H1 (cell line): ENCODE results near the gene SBF2. TPM values are rescaled to one million over a fixed set of nuclear protein-coding genes. Genes with fewer than 3 reads are reported as not detected.

Source experiments
- CTCF ChIA-PET: fragments of 300-600 bp; sonication (Branson Sonifier 250); formaldehyde crosslinking; loops from one replicate; lab custom pipeline; 2021; ENCODE audit not compliant: partially characterized antibody; lab: Charles Lee
- POLR2A ChIA-PET: fragments of 300-600 bp; sonication (Branson Sonifier 250); formaldehyde crosslinking; loops from one replicate; lab custom pipeline; 2021; ENCODE audit warnings: inconsistent platforms; ENCODE audit not compliant: partially characterized antibody; lab: Charles Lee
- DNase-seq, 2 experiments: peaks; one replicate each; pipeline versions ENCODE4 v3.0.0 to v3.0.0-alpha.2; 2010 to 2022; ENCODE audit warnings: low spot score in 2 of 2, low read depth in 1 of 2, mixed read lengths in 1 of 2
- FAIRE-seq: peaks from 2 replicates; lab custom pipeline; 2011; peaks lifted over from hg19 to GRCh38; lab: Jason Lieb, UNC
- H2AFZ ChIP-seq: 2 replicates; pipeline ENCODE4 v1.8.1; 2012; ENCODE audit warnings: low read length, inconsistent platforms
- H2AK5ac ChIP-seq: 2 replicates; pipeline ENCODE4 v1.6.1; 2013; ENCODE audit warnings: low read depth, low read length
- H2BK120ac ChIP-seq: replicated peaks from 2 replicates; pipeline ENCODE3; 2013; ENCODE audit warnings: low read depth, low read length, inconsistent platforms
- H2BK12ac ChIP-seq: 2 replicates; pipeline ENCODE4 v1.6.1; 2013; ENCODE audit warnings: low read depth, low read length
- H2BK15ac ChIP-seq: 2 replicates; pipeline ENCODE4 v1.6.1; 2013; ENCODE audit warnings: low read length
- H2BK20ac ChIP-seq: 2 replicates; pipeline ENCODE4 v1.6.1; 2013; ENCODE audit warnings: low read length
- H2BK5ac ChIP-seq: 2 replicates; pipeline ENCODE4 v1.6.1; 2013; ENCODE audit warnings: low read depth, low read length
- H3K14ac ChIP-seq: 2 replicates; pipeline ENCODE4 v1.6.1; 2013; ENCODE audit warnings: inconsistent platforms; ENCODE audit not compliant: insufficient read length
- H3K18ac ChIP-seq: 2 replicates; pipeline ENCODE4 v1.6.1; 2013; ENCODE audit warnings: low read length; ENCODE audit errors: extremely low read depth
- H3K23ac ChIP-seq: 2 replicates; pipeline ENCODE4 v1.6.1; 2013; ENCODE audit warnings: inconsistent platforms; ENCODE audit not compliant: insufficient read length
- H3K23me2 ChIP-seq: 2 replicates; pipeline ENCODE4 v1.6.1; 2013; ENCODE audit warnings: low read depth, low read length
- H3K27ac ChIP-seq: 2 replicates; pipeline ENCODE4 v1.6.1; 2011; ENCODE audit warnings: low read depth, low read length, inconsistent platforms
- H3K27me3 ChIP-seq, 4 experiments: replicated peaks in 1 of 4; 1 replicate in 1 of 4; 2 replicates in 3 of 4; pipeline versions ENCODE4 v1.6.1 to v1.8.1; 2011 to 2013; ENCODE audit warnings: low read length in 3 of 4, mild to moderate bottlenecking in 3 of 4, inconsistent platforms in 2 of 4, mixed read lengths in 2 of 4, moderate library complexity in 1 of 4; ENCODE audit not compliant: control insufficient read depth in 3 of 4, insufficient read depth in 3 of 4; ENCODE audit errors: extremely low read depth in 1 of 4
- H3K36me3 ChIP-seq, 4 experiments: 2 replicates each; pipeline versions ENCODE4 v1.6.1 to v1.8.1; 2011 to 2013; ENCODE audit warnings: mild to moderate bottlenecking in 4 of 4, low read length in 3 of 4, moderate library complexity in 2 of 4, control low read depth in 1 of 4, inconsistent platforms in 1 of 4; ENCODE audit not compliant: insufficient read depth in 4 of 4, control insufficient read depth in 2 of 4
- H3K4ac ChIP-seq: replicated peaks from 2 replicates; pipeline ENCODE3; 2013; ENCODE audit warnings: low read length, low read depth, mixed read lengths, inconsistent platforms; ENCODE audit not compliant: insufficient read length
- H3K4me1 ChIP-seq, 4 experiments: replicated peaks in 1 of 4; 1 replicate in 1 of 4; 2 replicates in 3 of 4; pipeline versions ENCODE4 v1.6.1 to v1.8.1; 2011 to 2013; ENCODE audit warnings: low read length in 3 of 4, inconsistent platforms in 2 of 4, mixed read lengths in 1 of 4; ENCODE audit not compliant: insufficient read depth in 4 of 4, control insufficient read depth in 3 of 4
- H3K4me2 ChIP-seq, 2 experiments: 2 replicates each; pipeline versions ENCODE4 v1.6.1 to v1.8.1; 2011 to 2013; ENCODE audit warnings: low read depth in 2 of 2, low read length in 2 of 2, control low read depth in 1 of 2, inconsistent platforms in 1 of 2, mild to moderate bottlenecking in 1 of 2; ENCODE audit not compliant: insufficient read depth in 1 of 2
- H3K4me3 ChIP-seq, 4 experiments: fragments of 200-600, 300-600 bp in 1 of 4; sonication (generic), shearing (Covaris generic), sonication (Bioruptor Twin) in 1 of 4; 2 replicates each; pipeline versions ENCODE4 v1.5.1 to v1.8.1; 2011 to 2016; ENCODE audit warnings: low read length in 4 of 4, low read depth in 3 of 4, control low read depth in 2 of 4, inconsistent platforms in 2 of 4, mild to moderate bottlenecking in 2 of 4, mixed read lengths in 1 of 4, moderate library complexity in 1 of 4; ENCODE audit not compliant: insufficient read depth in 2 of 4; ENCODE audit errors: extremely low read depth in 1 of 4
- H3K56ac ChIP-seq: replicated peaks from 2 replicates; pipeline ENCODE3; 2013; ENCODE audit warnings: low read depth, mild to moderate bottlenecking, mixed read lengths, low read length, inconsistent platforms; ENCODE audit not compliant: insufficient read length
- H3K79me1 ChIP-seq: 2 replicates; pipeline ENCODE4 v1.6.1; 2013; ENCODE audit warnings: low read depth, low read length, control low read depth
- H3K79me2 ChIP-seq, 2 experiments: 2 replicates each; pipeline versions ENCODE4 v1.6.1 to v1.8.1; 2012 to 2013; ENCODE audit warnings: low read length in 2 of 2, mild to moderate bottlenecking in 2 of 2, inconsistent platforms in 1 of 2; ENCODE audit not compliant: insufficient read depth in 2 of 2, control insufficient read depth in 1 of 2
- H3K9ac ChIP-seq, 4 experiments: replicated peaks in 1 of 4; 1 replicate in 1 of 4; 2 replicates in 3 of 4; pipeline versions ENCODE4 v1.6.1 to v1.8.1; 2011 to 2013; ENCODE audit warnings: low read depth in 3 of 4, low read length in 3 of 4, control low read depth in 2 of 4, mild to moderate bottlenecking in 2 of 4, moderate library complexity in 2 of 4, inconsistent platforms in 1 of 4; ENCODE audit errors: extremely low read depth in 1 of 4
- H3K9me3 ChIP-seq, 2 experiments: 2 replicates each; pipeline versions ENCODE4 v1.6.1 to v1.8.1; 2012 to 2013; ENCODE audit warnings: mild to moderate bottlenecking in 2 of 2, moderate library complexity in 2 of 2, control low read depth in 1 of 2, inconsistent platforms in 1 of 2, low read depth in 1 of 2, low read length in 1 of 2, mixed read lengths in 1 of 2; ENCODE audit not compliant: insufficient read depth in 2 of 2
- H4K20me1 ChIP-seq, 2 experiments: replicated peaks in 1 of 2; 2 replicates each; pipeline versions ENCODE3 to v1.8.1; 2011 to 2013; ENCODE audit warnings: inconsistent platforms in 2 of 2, low read length in 2 of 2, mild to moderate bottlenecking in 1 of 2; ENCODE audit not compliant: insufficient read depth in 2 of 2, control insufficient read depth in 1 of 2
- H4K5ac ChIP-seq: 2 replicates; pipeline ENCODE4 v1.6.1; 2013; ENCODE audit warnings: low read length, low read depth, mixed read lengths, inconsistent platforms; ENCODE audit not compliant: insufficient read length
- H4K8ac ChIP-seq: 2 replicates; pipeline ENCODE4 v1.8.0; 2013; ENCODE audit warnings: mild to moderate bottlenecking, moderate library complexity, low read length, inconsistent platforms; ENCODE audit not compliant: insufficient read depth; ENCODE audit errors: extremely low read depth
- H4K91ac ChIP-seq: replicated peaks from 2 replicates; pipeline ENCODE3; 2013; ENCODE audit warnings: low read length, mixed read lengths, inconsistent platforms; ENCODE audit not compliant: insufficient read length
- ATF2 ChIP-seq: IDR thresholded peaks from 2 replicates; pipeline ENCODE4 v1.6.1; 2012; ENCODE audit warnings: low read length, inconsistent platforms
- BCL11A ChIP-seq, 2 experiments: IDR thresholded peaks; one replicate each; pipeline ENCODE4 v1.6.1; 2011; ENCODE audit warnings: low read depth in 2 of 2, low read length in 2 of 2, mild to moderate bottlenecking in 2 of 2
- CBX5 ChIP-seq: fragments of 300-800, 300-1000 bp; sonication (generic); IDR thresholded peaks from 2 replicates; pipeline ENCODE4 v1.7.1; 2016; ENCODE audit warnings: antibody characterized with exemption, low read length, low read depth
- CEBPB ChIP-seq: IDR thresholded peaks from 2 replicates; pipeline ENCODE4 v1.6.1; 2012; ENCODE audit warnings: low read depth, low read length
- EGR1 ChIP-seq: IDR thresholded peaks from 2 replicates; pipeline ENCODE4 v1.6.1; 2011; ENCODE audit warnings: low read depth, low read length, borderline replicate concordance
- HDAC6 ChIP-seq: IDR thresholded peaks from one replicate; pipeline ENCODE4 v1.7.1; 2012; ENCODE audit warnings: low read depth, mild to moderate bottlenecking, inconsistent platforms, low read length, moderate library complexity
- KDM4A ChIP-seq: IDR thresholded peaks from one replicate; pipeline ENCODE4 v1.7.1; 2012; ENCODE audit warnings: low read depth, mild to moderate bottlenecking, moderate library complexity, low read length, inconsistent platforms; ENCODE audit not compliant: severe bottlenecking
- SIN3A ChIP-seq, 2 experiments: IDR thresholded peaks in 1 of 2; conservative IDR thresholded peaks in 1 of 2; 2 replicates each; pipeline ENCODE4 v1.6.1; 2011 to 2012; ENCODE audit warnings: low read length in 2 of 2, improper control_type of control experiment in 1 of 2, low read depth in 1 of 2, mild to moderate bottlenecking in 1 of 2
- SRF ChIP-seq: IDR thresholded peaks from 2 replicates; pipeline ENCODE4 v1.6.1; 2011; ENCODE audit warnings: mild to moderate bottlenecking, low read depth, low read length, moderate library complexity
- TAF1 ChIP-seq: IDR thresholded peaks from 2 replicates; pipeline ENCODE4 v1.6.1; 2011; ENCODE audit warnings: mild to moderate bottlenecking, low read depth, low read length
- WGBS, 2 experiments: shearing (Covaris generic) in 1 of 2; methylation state at CpG; one replicate each; pipeline versions ENCODE4 v1.1.6 to v1.1.7; 2013 to 2015; ENCODE audit warnings: low lambda C conversion rate in 2 of 2, mixed read lengths in 2 of 2, inconsistent platforms in 1 of 2, low coverage in 1 of 2, missing lambda C conversion rate in 1 of 2; ENCODE audit not compliant: insufficient replicate concordance in 2 of 2, insufficient coverage in 1 of 2, insufficient read length in 1 of 2; ENCODE audit errors: extremely low coverage in 1 of 2, missing lambda C conversion rate in 1 of 2; 5-methylcytosine and 5-hydroxymethylcytosine counted together
- polyA plus RNA-seq, 7 experiments: library from polyadenylated mRNA; depleted of rRNA in 3 of 7; stranded (reverse) in 5 of 7; unstranded in 2 of 7; fragments of >200 nt in 5 of 7; fragments of 200-250 nt in 2 of 7; gene quantifications; 1 replicate in 5 of 7; 2 replicates in 1 of 7; 4 replicates in 1 of 7; pipeline versions ENCODE4 v1.2.1 to v1.2.3, GENCODE V29; 2011 to 2013; ENCODE audit warnings: missing spikeins in 2 of 7, mixed read lengths in 2 of 7
- total RNA-seq: library from RNA; stranded (reverse); fragmentation: NEBNext Ultra II Directional; extraction: Animal tissue kit (Norgen Biotek cat#: 25700); gene quantifications from 2 replicates; pipeline ENCODE4 v1.2.1, GENCODE V29; 2021

SBF2 gene
- total and polyA plus RNA-seq, 2 of the 8 experiments (the other 6 are each of a cell fraction or from before 2014, with no cell fraction given), result 36.7 to 50.5 TPM

GRCh38 chr11:9759519-9760192 lies 534.4 kb downstream of the SBF2 start:
- Histone ChIP-seq H3K23ac (no peak overlapping the region), H4K91ac (peak overlapping the region; percentile 94), H4K8ac (0 out of 2 replicates have a peak overlapping the region, but pooled peaks have one; percentile 17), H2BK12ac (peak overlapping the region; percentile 75), H3K23me2 (peaks cover 5% of the 10 kb centered on the region), H2AK5ac (peak overlapping the region; percentile 82), H3K56ac (no peak overlapping the region), H3K79me2 (no peaks in the 10 kb centered on the region), H3K4me3 (no peak overlapping the region), H3K4ac (peak overlapping the region; percentile 70), H4K5ac (no peak overlapping the region), H3K27ac (no peak overlapping the region), H3K27me3 (no peaks in the 10 kb centered on the region), H2AFZ (no peak overlapping the region), H3K9me3 (no peaks in the 10 kb centered on the region), H3K79me1 (no peaks in the 10 kb centered on the region), H2BK15ac (peak overlapping the region; percentile 92), H3K9ac (no peak overlapping the region), H3K18ac (peak overlapping the region; percentile 89; the same call in 1 of the 2 replicates), H3K4me1 (peaks cover 0 to 17% (median 11%) of the 10 kb centered on the region in 4 experiments; a peak in 6 of 7 replicates), H2BK120ac (peak overlapping the region; percentile 12), H2BK20ac (peak overlapping the region; percentile 91; the same call in 1 of the 2 replicates), H3K36me3 (no peaks in the 10 kb centered on the region), H2BK5ac (peak overlapping the region; percentile 71; the same call in 1 of the 2 replicates), H3K4me2 (peak overlapping the region in 1 of 2 experiments; percentile 49; a peak in 1 of 4 replicates), H3K14ac (no peak overlapping the region), H4K20me1 (no peaks in the 10 kb centered on the region)
- POLR2A ChIA-PET, result interaction anchor here (1.3 to 2.4 kb wide), 3 partner anchors 299 to 592 kb away, joined by 3 to 11 read pairs (median 7); partner anchors contain the start of gene ZNF143
- CTCF ChIA-PET, result interaction anchor here (0.5 to 3.4 kb wide), 27 partner anchors 9 to 782 kb away, joined by 3 to 22 read pairs (median 3); no protein-coding TSS in a partner anchor
- 94% methylated on average over 9 of the region's 10 CpGs; no CpG with 5 or more reads in 1 of the 2 experiments for WGBS, 2 experiments
- DNase-seq (no peak), FAIRE-seq (no peak)
- no peak for TF ChIP-seq HDAC6
- TF ChIP-seq SRF, result no peak
- TF ChIP-seq ATF2, result no peak
- TF ChIP-seq BCL11A (IDR thresholded peaks at IDR 0.05; ENCODE audit: low read depth in 2 of 2, low read length in 2 of 2), result no peak
- no peak for TF ChIP-seq TAF1
- TF ChIP-seq KDM4A, result no peak
- no peak for TF ChIP-seq EGR1
- no peak for TF ChIP-seq CEBPB
- TF ChIP-seq CBX5, result no peak
- no peak for TF ChIP-seq SIN3A (conservative IDR thresholded peaks at IDR 0.05 in 1 of 2, IDR thresholded peaks at IDR 0.05 in 1 of 2; ENCODE audit: low read depth in 1 of 2, low read length in 2 of 2)
